B cell (primary cell): ENCODE data around the gene SH3RF1. TPM values are rescaled to one million over a fixed set of nuclear protein-coding genes. Genes with fewer than 3 reads are reported as not detected.
"Not testable (repeated sequence)": the region's sequence is repeated elsewhere in the genome, so short reads cannot be mapped to it uniquely, and the experiment has no call there.

ENCODE experiments used
- ATAC-seq: fragments of 200-7000 bp; cut with Tn5 transposase; one replicate; pipeline ENCODE4 v1.10.0; 2021; ENCODE audit warnings: low read depth, mild to moderate bottlenecking, moderate number of reproducible peaks, moderate library complexity
- CTCF ChIA-PET: fragments of 350-600 bp; sonication (Branson Sonifier 250); formaldehyde crosslinking; loops from one replicate; lab custom pipeline; 2021; ENCODE audit warnings: antibody characterized with exemption, inconsistent platforms; lab: Charles Lee
- POLR2A ChIA-PET: fragments of 350-600 bp; sonication (Branson Sonifier 250); formaldehyde crosslinking; loops from one replicate; lab custom pipeline; 2021; ENCODE audit warnings: antibody characterized with exemption; lab: Charles Lee
- DNase-seq: peaks from one replicate; pipeline ENCODE4 v3.0.0; 2013
- H2AFZ ChIP-seq: 2 replicates; pipeline ENCODE4 v1.6.1; 2012; ENCODE audit warnings: mild to moderate bottlenecking, low read depth, low read length; ENCODE audit not compliant: insufficient read depth, poor library complexity, severe bottlenecking
- H3K27ac ChIP-seq, 2 donors: 1 replicate in 1 of 2; 2 replicates in 1 of 2; pipeline ENCODE4 v1.5.1; 2012 to 2013; ENCODE audit warnings: low read length in 2 of 2, mild to moderate bottlenecking in 2 of 2, moderate library complexity in 1 of 2
- H3K27me3 ChIP-seq, 4 experiments: fragments of 200-600 bp in 1 of 4; sonication (generic) in 1 of 4; replicated peaks in 1 of 4; 1 replicate in 2 of 4; 2 replicates in 2 of 4; pipeline versions ENCODE4 v1.6.1 to v1.7.0; 2013 to 2016; ENCODE audit warnings: low read length in 3 of 4, mild to moderate bottlenecking in 2 of 4, mixed read lengths in 1 of 4, moderate library complexity in 1 of 4; ENCODE audit not compliant: insufficient read depth in 4 of 4, control insufficient read depth in 3 of 4; ENCODE audit errors: control extremely low read depth in 1 of 4
- H3K36me3 ChIP-seq, 2 experiments: replicated peaks in 1 of 2; 1 replicate in 1 of 2; 2 replicates in 1 of 2; pipeline versions ENCODE4 v1.6.1 to v1.7.1; 2013; ENCODE audit warnings: low read length in 1 of 2; ENCODE audit not compliant: insufficient read depth in 2 of 2, control insufficient read depth in 1 of 2; ENCODE audit errors: control extremely low read depth in 1 of 2, extremely low read depth in 1 of 2
- H3K4me1 ChIP-seq, 2 donors: fragments of 200-600 bp in 1 of 2; sonication (generic) in 1 of 2; 1 replicate in 1 of 2; 2 replicates in 1 of 2; pipeline versions ENCODE4 v1.5.1 to v1.6.1; 2013 to 2017; ENCODE audit warnings: low read length in 2 of 2; ENCODE audit not compliant: control insufficient read depth in 2 of 2, insufficient read depth in 2 of 2
- H3K4me2 ChIP-seq: replicated peaks from 2 replicates; pipeline ENCODE3; 2012; ENCODE audit warnings: mild to moderate bottlenecking, low read depth, low read length; ENCODE audit not compliant: poor library complexity, severe bottlenecking
- H3K4me3 ChIP-seq, 5 experiments: fragments of 200-600 bp in 1 of 5; sonication (generic) in 1 of 5; 1 replicate in 3 of 5; 2 replicates in 2 of 5; pipeline versions ENCODE4 v1.5.1 to v1.7.0; 2011 to 2016; ENCODE audit warnings: low read length in 4 of 5, mild to moderate bottlenecking in 4 of 5, low read depth in 2 of 5, control low read depth in 1 of 5, moderate library complexity in 1 of 5; ENCODE audit not compliant: insufficient read depth in 1 of 5; ENCODE audit errors: control extremely low read depth in 1 of 5, extremely low read depth in 1 of 5
- H3K79me2 ChIP-seq: fragments of 200-600 bp; sonication (generic); one replicate; pipeline ENCODE4 v1.6.0; 2016; ENCODE audit warnings: low read length; ENCODE audit not compliant: control insufficient read depth, insufficient read depth
- H3K9ac ChIP-seq: fragments of 200-600 bp; sonication (generic); 2 replicates; pipeline ENCODE4 v1.6.1; 2017; ENCODE audit warnings: mild to moderate bottlenecking, low read length, moderate library complexity
- H3K9me3 ChIP-seq, 3 donors: one replicate each; pipeline versions ENCODE4 v1.6.1 to v1.7.1; 2013; ENCODE audit warnings: low read length in 2 of 3; ENCODE audit not compliant: control insufficient read depth in 2 of 3, insufficient read depth in 1 of 3; ENCODE audit errors: control extremely low read depth in 1 of 3
- H4K20me1 ChIP-seq: 2 replicates; pipeline ENCODE4 v1.6.0; 2012; ENCODE audit warnings: mild to moderate bottlenecking, low read length; ENCODE audit not compliant: insufficient read depth, control insufficient read depth, poor library complexity, severe bottlenecking
- H3K27ac Mint-ChIP-seq: one replicate; pipeline ENCODE4 v1.8.0; 2021; ENCODE audit warnings: mixed read lengths
- H3K27me3 Mint-ChIP-seq: one replicate; pipeline ENCODE4 v1.8.0; 2021; ENCODE audit warnings: mixed read lengths
- H3K4me1 Mint-ChIP-seq: one replicate; pipeline ENCODE4 v1.8.0; 2021; ENCODE audit warnings: mixed read lengths
- H3K4me3 Mint-ChIP-seq: one replicate; pipeline ENCODE4 v1.8.0; 2021; ENCODE audit warnings: mixed read lengths
- H3K9me3 Mint-ChIP-seq: one replicate; pipeline ENCODE4 v1.8.0; 2022; ENCODE audit warnings: mixed read lengths; ENCODE audit not compliant: insufficient read depth
- EZH2 ChIP-seq: IDR thresholded peaks from 2 replicates; pipeline ENCODE4 v1.6.1; 2012; ENCODE audit warnings: borderline replicate concordance, low read depth, mild to moderate bottlenecking, moderate library complexity, low read length; ENCODE audit not compliant: insufficient read depth, poor library complexity, severe bottlenecking
- WGBS: methylation state at CpG from one replicate; pipeline ENCODE4 v1.1.5; 2013; ENCODE audit warnings: missing lambda C conversion rate; ENCODE audit not compliant: insufficient coverage; 5-methylcytosine and 5-hydroxymethylcytosine counted together
- intact Hi-C: fragments of 100-400 bp; cut with micrococcal nuclease; formaldehyde crosslinking; loops from one replicate; pipeline ENCODE4 v1.10.0; 2022
- polyA plus RNA-seq: library from polyadenylated mRNA; depleted of rRNA; stranded (reverse); fragments of >200 nt; gene quantifications from 2 replicates; pipeline ENCODE4 v1.2.3, GENCODE V29; 2012
- total RNA-seq, 2 donors: library from RNA; stranded (reverse); fragments of 120-200 nt in 1 of 2; gene quantifications; 1 replicate in 1 of 2; 2 replicates in 1 of 2; pipeline versions ENCODE4 v1.2.3 to v1.2.4, GENCODE V29; 2013 to 2022
- TF ChIP-seq, protein P1 (sequence below): fragments of 200-600 bp; IDR thresholded peaks from one replicate; pipeline ENCODE4 v1.8.0; 2022; ENCODE audit warnings: antibody characterized with exemption, mild to moderate bottlenecking

Gene SH3RF1
- total and polyA plus RNA-seq, 2 donors (not counting 1 experiment from before 2014, with no cell fraction given) = 2.0 to 5.4 TPM

GRCh38 chr4:169203891-169204290 lies 66.9 kb downstream of the SH3RF1 start:
- 100% methylated on average over 3 of the region's 6 CpGs for WGBS
- Histone ChIP-seq H3K36me3 (no peaks in the 10 kb centered on the region), H3K9me3 (no peaks in the 10 kb centered on the region), H3K4me1 (no peaks in the 10 kb centered on the region), H3K4me2 (no peak overlapping the region), H3K9ac (no peak overlapping the region), H3K4me3 (no peak overlapping the region), H3K79me2 (no peaks in the 10 kb centered on the region), H3K27ac (no peak overlapping the region), H4K20me1 (no peaks in the 10 kb centered on the region), H3K27me3 (no peaks in the 10 kb centered on the region), H2AFZ (no peak overlapping the region)
- intact Hi-C loops = no loop called here
- ChIA-PET POLR2A (interaction anchor here (0.6 to 0.7 kb wide), 2 partner anchors 41 to 66 kb away, joined by 3 read pairs; no protein-coding TSS in a partner anchor), CTCF (no interaction called here)
- H3K27ac Mint-ChIP-seq = no peak overlapping the region
- DNase-seq = no peak
- no peak overlapping the region for H3K4me3 Mint-ChIP-seq
- TF ChIP-seq, protein P1, sequence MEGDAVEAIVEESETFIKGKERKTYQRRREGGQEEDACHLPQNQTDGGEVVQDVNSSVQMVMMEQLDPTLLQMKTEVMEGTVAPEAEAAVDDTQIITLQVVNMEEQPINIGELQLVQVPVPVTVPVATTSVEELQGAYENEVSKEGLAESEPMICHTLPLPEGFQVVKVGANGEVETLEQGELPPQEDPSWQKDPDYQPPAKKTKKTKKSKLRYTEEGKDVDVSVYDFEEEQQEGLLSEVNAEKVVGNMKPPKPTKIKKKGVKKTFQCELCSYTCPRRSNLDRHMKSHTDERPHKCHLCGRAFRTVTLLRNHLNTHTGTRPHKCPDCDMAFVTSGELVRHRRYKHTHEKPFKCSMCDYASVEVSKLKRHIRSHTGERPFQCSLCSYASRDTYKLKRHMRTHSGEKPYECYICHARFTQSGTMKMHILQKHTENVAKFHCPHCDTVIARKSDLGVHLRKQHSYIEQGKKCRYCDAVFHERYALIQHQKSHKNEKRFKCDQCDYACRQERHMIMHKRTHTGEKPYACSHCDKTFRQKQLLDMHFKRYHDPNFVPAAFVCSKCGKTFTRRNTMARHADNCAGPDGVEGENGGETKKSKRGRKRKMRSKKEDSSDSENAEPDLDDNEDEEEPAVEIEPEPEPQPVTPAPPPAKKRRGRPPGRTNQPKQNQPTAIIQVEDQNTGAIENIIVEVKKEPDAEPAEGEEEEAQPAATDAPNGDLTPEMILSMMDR = no peak
- no peak for TF ChIP-seq EZH2
- no peak for ATAC-seq
- H3K4me1 Mint-ChIP-seq = peaks cover 14% of the 10 kb centered on the region
- H3K9me3 Mint-ChIP-seq = no peaks in the 10 kb centered on the region
- no peaks in the 10 kb centered on the region for H3K27me3 Mint-ChIP-seq

DNA sequence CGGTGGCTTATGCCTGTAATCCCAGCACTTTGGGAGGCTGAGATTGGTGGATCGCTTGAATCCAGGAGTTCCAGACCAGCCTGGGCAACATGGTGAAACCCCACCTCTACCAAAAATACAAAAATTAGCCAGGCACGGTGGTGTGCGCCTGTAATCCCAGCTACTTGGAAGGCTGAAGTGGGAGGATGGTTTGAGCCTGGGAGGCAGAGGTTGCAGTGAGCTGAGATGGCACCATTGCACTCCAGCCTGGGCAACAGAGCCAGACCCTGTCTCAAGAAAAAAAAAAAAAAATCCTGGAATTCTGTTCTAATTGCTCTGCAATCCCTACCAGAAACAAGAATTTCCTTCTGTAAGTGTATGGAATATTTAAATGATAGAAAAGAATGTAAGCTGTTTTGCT lies 67.5 kb downstream of the SH3RF1 start:
- intact Hi-C loops, ATAC-seq, H4K20me1 ChIP-seq, H3K36me3 ChIP-seq, CTCF ChIA-PET, H3K27ac ChIP-seq, H3K27me3 ChIP-seq, H2AFZ ChIP-seq, H3K27ac Mint-ChIP-seq, H3K4me2 ChIP-seq, H3K4me3 ChIP-seq, H3K27me3 Mint-ChIP-seq, H3K9ac ChIP-seq, H3K9me3 ChIP-seq, H3K79me2 ChIP-seq, H3K4me3 Mint-ChIP-seq, H3K4me1 ChIP-seq, DNase-seq, H3K9me3 Mint-ChIP-seq: not testable (repeated sequence)
- POLR2A ChIA-PET = interaction anchor here (0.7 kb wide), 1 partner anchor 66 kb away, joined by 3 read pairs; no protein-coding TSS in a partner anchor
- 100% methylated on average over 1 of the region's 4 CpGs for WGBS
- H3K4me1 Mint-ChIP-seq = peaks cover 11% of the 10 kb centered on the region
